ENCODE results near the gene DACH1.

Gene DACH1

DNA sequence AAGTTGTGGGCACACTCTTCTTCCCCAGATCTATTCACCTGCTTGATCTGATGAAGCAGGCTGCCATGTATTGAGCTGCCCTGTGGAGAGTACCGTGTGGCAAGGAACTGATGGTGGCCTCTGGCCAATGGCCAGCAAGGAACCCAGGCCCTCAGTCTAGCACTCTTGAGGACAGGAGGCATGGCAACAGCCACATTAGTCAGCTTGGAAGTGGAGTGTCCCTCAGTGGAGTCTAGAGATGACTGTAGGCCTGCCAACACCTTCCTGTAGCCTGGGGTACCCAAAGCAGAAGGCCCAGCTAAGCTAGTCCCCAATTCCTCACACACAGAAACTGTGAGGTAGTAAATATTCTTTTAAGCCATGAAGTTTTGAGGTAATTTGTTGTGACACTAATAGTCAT, 412.5 kb downstream of the DACH1 start:
- no peak for DNase-seq (ENCODE audit: low read depth)
- no peak overlapping the region for H3K4me3 ChIP-seq (ENCODE audit: control insufficient read depth, low read depth, low read length)
- TF ChIP-seq, protein P1, sequence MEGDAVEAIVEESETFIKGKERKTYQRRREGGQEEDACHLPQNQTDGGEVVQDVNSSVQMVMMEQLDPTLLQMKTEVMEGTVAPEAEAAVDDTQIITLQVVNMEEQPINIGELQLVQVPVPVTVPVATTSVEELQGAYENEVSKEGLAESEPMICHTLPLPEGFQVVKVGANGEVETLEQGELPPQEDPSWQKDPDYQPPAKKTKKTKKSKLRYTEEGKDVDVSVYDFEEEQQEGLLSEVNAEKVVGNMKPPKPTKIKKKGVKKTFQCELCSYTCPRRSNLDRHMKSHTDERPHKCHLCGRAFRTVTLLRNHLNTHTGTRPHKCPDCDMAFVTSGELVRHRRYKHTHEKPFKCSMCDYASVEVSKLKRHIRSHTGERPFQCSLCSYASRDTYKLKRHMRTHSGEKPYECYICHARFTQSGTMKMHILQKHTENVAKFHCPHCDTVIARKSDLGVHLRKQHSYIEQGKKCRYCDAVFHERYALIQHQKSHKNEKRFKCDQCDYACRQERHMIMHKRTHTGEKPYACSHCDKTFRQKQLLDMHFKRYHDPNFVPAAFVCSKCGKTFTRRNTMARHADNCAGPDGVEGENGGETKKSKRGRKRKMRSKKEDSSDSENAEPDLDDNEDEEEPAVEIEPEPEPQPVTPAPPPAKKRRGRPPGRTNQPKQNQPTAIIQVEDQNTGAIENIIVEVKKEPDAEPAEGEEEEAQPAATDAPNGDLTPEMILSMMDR (conservative IDR thresholded peaks at IDR 0.05; ENCODE audit: control insufficient read depth, insufficient read depth, low read depth, low read length), result no peak

DNA sequence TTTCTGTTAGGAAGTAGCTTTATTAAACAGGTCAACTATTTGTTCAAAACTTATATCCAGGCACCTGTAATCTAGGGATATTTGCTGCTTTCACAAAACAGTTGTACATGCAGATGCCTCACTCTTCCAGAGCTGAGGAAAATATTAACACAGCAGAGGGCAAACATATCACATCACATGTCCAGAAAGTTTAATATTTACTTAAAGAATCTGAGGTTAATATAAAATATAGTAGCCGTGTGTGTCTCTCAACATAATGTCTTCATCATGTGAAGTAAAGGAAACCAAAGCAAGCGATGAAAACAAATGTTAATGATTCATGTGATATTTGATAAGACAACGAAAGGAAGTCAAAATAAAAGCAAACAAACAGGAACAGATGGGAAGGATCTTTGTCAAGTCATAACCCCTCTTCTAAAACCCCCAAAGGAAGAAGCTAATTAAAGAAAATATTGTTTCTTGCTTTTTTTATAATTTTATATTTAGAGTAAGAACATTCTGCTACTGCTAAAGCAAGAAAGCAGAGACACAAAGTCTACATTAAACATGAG, 418.8 kb downstream of the DACH1 start:
- H3K4me3 ChIP-seq (ENCODE audit: control insufficient read depth, low read depth, low read length), result no peak overlapping the region
- TF ChIP-seq, protein P1 (conservative IDR thresholded peaks at IDR 0.05; ENCODE audit: control insufficient read depth, insufficient read depth, low read depth, low read length), result no peak
- DNase-seq (ENCODE audit: low read depth), result no peak

DNA sequence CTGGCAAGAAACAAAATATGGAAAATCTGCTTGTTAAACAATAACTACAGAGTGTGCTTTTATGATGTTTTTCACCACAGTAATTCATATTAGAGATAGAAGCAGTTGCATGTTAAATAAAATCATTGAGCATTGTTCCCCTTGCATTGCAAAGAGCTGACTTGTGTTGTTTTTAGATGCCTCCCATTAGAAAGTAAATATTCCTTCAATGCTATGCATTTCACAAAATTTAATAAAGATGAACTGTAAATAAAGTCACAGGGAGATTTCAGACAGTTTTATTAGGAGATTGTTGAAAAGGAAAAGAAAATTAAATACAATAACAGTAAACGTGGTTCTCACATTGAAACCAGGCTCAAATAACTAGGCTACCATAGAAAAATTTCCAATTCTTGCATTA, 429.3 kb downstream of the DACH1 start:
- TF ChIP-seq, protein P1 (conservative IDR thresholded peaks at IDR 0.05; ENCODE audit: control insufficient read depth, insufficient read depth, low read depth, low read length), result no peak
- no peak for DNase-seq (ENCODE audit: low read depth)
- H3K4me3 ChIP-seq (ENCODE audit: control insufficient read depth, low read depth, low read length), result no peak overlapping the region

DNA sequence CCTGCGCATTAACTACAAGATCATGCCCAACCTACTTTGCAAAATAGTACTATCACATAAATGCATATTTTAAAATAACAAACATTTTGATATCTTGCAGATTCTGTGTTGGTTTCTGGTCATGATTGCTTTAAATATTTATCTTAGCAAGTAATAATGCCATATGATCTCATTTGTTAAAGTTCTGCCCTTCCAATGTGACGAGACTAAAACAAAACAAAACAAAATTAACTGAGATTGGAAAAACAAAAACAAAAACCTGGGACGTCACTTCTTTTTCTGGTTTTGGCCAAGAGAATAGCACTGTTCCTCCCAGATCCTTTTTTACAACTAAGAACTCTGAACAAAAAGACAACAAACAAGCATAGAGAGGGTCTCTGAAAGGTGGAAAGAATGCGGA, 436.3 kb downstream of the DACH1 start:
- DNase-seq (ENCODE audit: low read depth), result no peak
- no peak overlapping the region for H3K4me3 ChIP-seq (ENCODE audit: control insufficient read depth, low read depth, low read length)
- TF ChIP-seq, protein P1 (conservative IDR thresholded peaks at IDR 0.05; ENCODE audit: control insufficient read depth, insufficient read depth, low read depth, low read length), result no peak

DNA sequence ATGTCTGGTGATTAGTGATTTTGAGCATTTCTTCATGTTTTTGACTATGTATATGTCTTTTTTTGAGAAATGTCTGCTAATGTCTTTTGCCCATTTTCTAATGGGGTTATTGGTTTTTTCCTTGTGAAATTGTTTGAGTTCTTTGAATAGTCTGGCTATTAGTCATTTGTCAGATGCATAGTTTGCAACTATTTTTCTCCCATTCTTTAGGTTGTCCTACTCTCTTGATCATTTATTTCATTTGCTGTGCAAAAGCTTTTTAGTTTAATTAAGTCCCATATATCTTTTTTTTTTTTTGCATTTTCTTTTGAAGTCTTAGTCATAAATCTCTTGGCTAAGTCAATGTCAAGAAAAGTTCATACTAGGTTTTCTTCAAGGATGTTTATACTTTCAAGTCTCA, 449.8 kb downstream of the DACH1 start:
- H3K4me3 ChIP-seq (ENCODE audit: control insufficient read depth, low read depth, low read length), result no peak overlapping the region
- no peak for DNase-seq (ENCODE audit: low read depth)
- TF ChIP-seq, protein P1 (conservative IDR thresholded peaks at IDR 0.05; ENCODE audit: control insufficient read depth, insufficient read depth, low read depth, low read length), result no peak

DNA sequence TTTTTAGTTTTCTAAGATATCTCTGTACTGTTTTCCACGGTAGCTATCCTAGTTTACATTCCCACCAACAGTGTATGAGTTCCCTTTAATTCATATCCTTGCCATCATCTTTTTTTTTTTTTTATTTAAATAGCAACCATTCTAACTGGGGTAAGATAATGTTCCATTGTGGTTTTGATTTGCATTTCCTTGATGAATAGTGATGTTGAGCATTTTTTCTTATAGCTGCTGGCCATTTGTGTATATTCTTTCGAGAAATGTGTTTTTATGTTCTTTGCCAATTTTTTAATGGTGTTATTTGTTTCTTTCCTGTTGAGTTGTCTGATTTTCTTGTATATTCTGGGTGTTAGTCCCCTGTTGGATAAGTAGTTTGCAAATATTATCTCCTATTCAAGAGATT, 454.8 kb downstream of the DACH1 start:
- TF ChIP-seq, protein P1 (conservative IDR thresholded peaks at IDR 0.05; ENCODE audit: control insufficient read depth, insufficient read depth, low read depth, low read length), result no peak
- no peak for DNase-seq (ENCODE audit: low read depth)

DNA sequence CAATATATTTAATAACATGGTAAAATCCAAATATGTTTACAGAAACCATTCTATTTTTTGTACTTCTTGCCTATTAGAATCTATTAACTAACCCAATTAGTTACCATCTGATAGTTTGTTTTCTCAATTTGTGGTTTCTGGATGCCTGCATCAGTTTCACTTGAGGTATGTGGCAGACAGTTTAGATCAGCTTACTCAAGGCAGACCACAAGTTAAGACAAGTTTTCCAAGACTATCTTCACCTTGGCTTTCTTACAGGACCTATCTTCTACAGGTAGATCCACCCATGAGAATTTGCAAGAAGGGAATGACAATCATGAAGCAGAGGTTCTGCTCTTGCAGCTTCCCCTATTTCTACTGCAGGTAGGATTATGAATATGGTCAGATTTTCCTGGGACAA, 458.6 kb downstream of the DACH1 start:
- TF ChIP-seq, protein P1 (conservative IDR thresholded peaks at IDR 0.05; ENCODE audit: control insufficient read depth, insufficient read depth, low read depth, low read length), result no peak
- no peak for DNase-seq (ENCODE audit: low read depth)
- no peak overlapping the region for H3K4me3 ChIP-seq (ENCODE audit: control insufficient read depth, low read depth, low read length)

More for the DNA sequence above, 454.8 kb downstream of the DACH1 start:
- H3K4me3 ChIP-seq (ENCODE audit: control insufficient read depth, low read depth, low read length), result no peak overlapping the region
